Liver (tissue), 9 donors: ENCODE data around the gene RBM20. TPM values are rescaled to one million over a fixed set of nuclear protein-coding genes. Genes with fewer than 3 reads are reported as not detected.

Experiments
- DNase-seq: peaks from one replicate; pipeline ENCODE4 v3.0.0-alpha.2; 2017; ENCODE audit warnings: low spot score
- H3K27ac ChIP-seq, 2 donors: one replicate each; pipeline ENCODE4 v1.7.0; 2013; ENCODE audit warnings: inconsistent platforms in 2 of 2, low read length in 2 of 2, control low read depth in 1 of 2, low read depth in 1 of 2, mild to moderate bottlenecking in 1 of 2
- H3K27me3 ChIP-seq, 4 donors: one replicate each; pipeline versions ENCODE4 v1.6.1 to v1.7.0; 2013; ENCODE audit warnings: low read length in 3 of 4, inconsistent platforms in 1 of 4, mild to moderate bottlenecking in 1 of 4, moderate library complexity in 1 of 4; ENCODE audit not compliant: control insufficient read depth in 4 of 4, insufficient read depth in 4 of 4
- H3K36me3 ChIP-seq, 4 donors: one replicate each; pipeline versions ENCODE4 v1.6.1 to v1.7.0; 2013; ENCODE audit warnings: low read length in 3 of 4, mild to moderate bottlenecking in 3 of 4, low read depth in 1 of 4, moderate library complexity in 1 of 4; ENCODE audit not compliant: control insufficient read depth in 4 of 4, insufficient read depth in 3 of 4
- H3K4me1 ChIP-seq, 4 donors: one replicate each; pipeline versions ENCODE4 v1.6.1 to v1.7.0; 2013; ENCODE audit warnings: low read length in 3 of 4, mild to moderate bottlenecking in 3 of 4, moderate library complexity in 1 of 4; ENCODE audit not compliant: control insufficient read depth in 4 of 4, insufficient read depth in 4 of 4
- H3K4me3 ChIP-seq, 3 donors: one replicate each; pipeline versions ENCODE4 v1.6.1 to v1.7.0; 2013; ENCODE audit warnings: low read length in 3 of 3, control low read depth in 1 of 3, low read depth in 1 of 3, mild to moderate bottlenecking in 1 of 3
- H3K9ac ChIP-seq, 2 donors: one replicate each; pipeline ENCODE4 v1.7.0; 2013; ENCODE audit warnings: low read length in 2 of 2, mild to moderate bottlenecking in 2 of 2, moderate library complexity in 2 of 2, control low read depth in 1 of 2, low read depth in 1 of 2
- H3K9me3 ChIP-seq, 4 donors: one replicate each; pipeline versions ENCODE4 v1.6.1 to v1.7.0; 2013; ENCODE audit warnings: low read length in 3 of 4; ENCODE audit not compliant: control insufficient read depth in 4 of 4
- ATF3 ChIP-seq: IDR thresholded peaks from 2 replicates; pipeline ENCODE4 v1.6.1; 2016; ENCODE audit warnings: antibody characterized with exemption
- CTCF ChIP-seq: fragments of 150-350 bp; IDR thresholded peaks from 2 replicates; pipeline ENCODE4 v1.5.1; 2017; ENCODE audit warnings: improper control_type of control experiment, low read depth, low read length; ENCODE audit not compliant: missing input control
- EGR1 ChIP-seq, 2 donors: IDR thresholded peaks; 2 replicates each; pipeline ENCODE4 v1.6.1; 2016 to 2018; ENCODE audit warnings: antibody characterized with exemption in 2 of 2, low read depth in 2 of 2
- FOXA1 ChIP-seq: IDR thresholded peaks from 2 replicates; pipeline ENCODE4 v1.6.1; 2016; ENCODE audit warnings: antibody characterized with exemption
- FOXA2 ChIP-seq: IDR thresholded peaks from 2 replicates; pipeline ENCODE4 v1.6.1; 2016; ENCODE audit warnings: antibody characterized with exemption
- GABPA ChIP-seq, 2 donors: IDR thresholded peaks in 1 of 2; conservative IDR thresholded peaks in 1 of 2; 2 replicates each; pipeline ENCODE4 v1.6.1; 2016; ENCODE audit warnings: antibody characterized with exemption in 2 of 2, mild to moderate bottlenecking in 1 of 2, moderate library complexity in 1 of 2
- HNF4A ChIP-seq, 2 donors: conservative IDR thresholded peaks; 2 replicates each; pipeline ENCODE4 v1.6.1; 2016; ENCODE audit warnings: antibody characterized with exemption in 2 of 2, mild to moderate bottlenecking in 2 of 2
- HNF4G ChIP-seq: IDR thresholded peaks from 2 replicates; pipeline ENCODE4 v1.6.1; 2016; ENCODE audit warnings: antibody characterized with exemption
- MAX ChIP-seq: IDR thresholded peaks from 2 replicates; pipeline ENCODE4 v1.6.1; 2016; ENCODE audit warnings: antibody characterized with exemption
- NR2F2 ChIP-seq: IDR thresholded peaks from 2 replicates; pipeline ENCODE4 v1.6.1; 2016; ENCODE audit warnings: antibody characterized with exemption
- RAD21 ChIP-seq, 2 donors: IDR thresholded peaks; 2 replicates each; pipeline ENCODE4 v1.6.1; 2016; ENCODE audit warnings: antibody characterized with exemption in 2 of 2, mild to moderate bottlenecking in 2 of 2
- REST ChIP-seq: IDR thresholded peaks from 2 replicates; pipeline ENCODE4 v1.6.1; 2016; ENCODE audit warnings: antibody characterized with exemption, mild to moderate bottlenecking
- RXRA ChIP-seq, 2 donors: IDR thresholded peaks; 2 replicates each; pipeline ENCODE4 v1.6.1; 2017 to 2018; ENCODE audit warnings: antibody characterized with exemption in 2 of 2, mild to moderate bottlenecking in 1 of 2
- SP1 ChIP-seq: IDR thresholded peaks from 2 replicates; pipeline ENCODE4 v1.6.1; 2018; ENCODE audit warnings: antibody characterized with exemption, mild to moderate bottlenecking
- YY1 ChIP-seq: IDR thresholded peaks from 2 replicates; pipeline ENCODE4 v1.6.1; 2016; ENCODE audit warnings: antibody characterized with exemption, mild to moderate bottlenecking
- ZBTB33 ChIP-seq: IDR thresholded peaks from 2 replicates; pipeline ENCODE4 v1.6.1; 2016; ENCODE audit warnings: antibody characterized with exemption
- WGBS: extraction: QIAGEN DNeasy Blood & Tissue Kit; methylation state at CpG from one replicate; pipeline ENCODE4 v1.1.7; 2013; 5-methylcytosine and 5-hydroxymethylcytosine counted together
- polyA plus RNA-seq, 2 donors: library from polyadenylated mRNA; stranded (reverse) in 1 of 2; unstranded in 1 of 2; fragments of 200-250 nt in 1 of 2; fragments of >200 nt in 1 of 2; fragmentation: Nextera tagmentation in 1 of 2; extraction: Ambion mirVana in 1 of 2; gene quantifications; one replicate each; pipeline versions ENCODE4 v1.2.1 to v1.2.3, GENCODE V29; 2013 to 2015
- total RNA-seq, 2 donors: library from RNA; depleted of rRNA; stranded (reverse); fragments of >200 nt; gene quantifications; one replicate each; pipeline ENCODE4 v1.2.3, GENCODE V29; 2014
- donor health status: healthy.
- donor health status: healthy.
- donor health status: healthy.
- donor health status: healthy.
- donor health status: healthy.

The RBM20 gene
- total and polyA plus RNA-seq, 4 donors = 0.03 to 0.08 (median 0.05) TPM; not detected in 1

- TF ChIP-seq EGR1 (IDR thresholded peaks at IDR 0.05; ENCODE audit: low read depth in 2 of 2) (no peak), CTCF (no peak), FOXA1 (no peak)
Observed at GRCh38 chr10:110753462-110753861, 109.3 kb downstream of the RBM20 start (continued).

GRCh38 chr10:110754375-110755105 is 110.4 kb downstream of the RBM20 start:
- Histone ChIP-seq H3K4me3 (no peak overlapping the region), H3K9me3 (no peaks in the 10 kb centered on the region), H3K36me3 (no peaks in the 10 kb centered on the region), H3K27me3 (no peaks in the 10 kb centered on the region), H3K9ac (no peak overlapping the region), H3K27ac (peak overlapping the region in 1 of 2 donors; percentile 46), H3K4me1 (peaks cover 0 to 27% (median 9%) of the 10 kb centered on the region in 4 donors)
- no peak for DNase-seq
- TF ChIP-seq MAX (no peak), HNF4G (peak; percentile 0)
- WGBS = 44% methylated on average over 3 of the region's 3 CpGs

- Histone ChIP-seq H3K27ac (no peak overlapping the region), H3K27me3 (no peaks in the 10 kb centered on the region), H3K9me3 (no peaks in the 10 kb centered on the region), H3K4me3 (no peak overlapping the region), H3K9ac (no peak overlapping the region), H3K36me3 (no peaks in the 10 kb centered on the region), H3K4me1 (peaks cover 0 to 27% (median 9%) of the 10 kb centered on the region in 4 donors)
- WGBS = 74% methylated on average over 6 of the region's 6 CpGs
- DNase-seq = no peak
- no peak for TF ChIP-seq FOXA2
- no peak for TF ChIP-seq HNF4G
- no peak for TF ChIP-seq ATF3
- TF ChIP-seq ZBTB33 = no peak
- TF ChIP-seq GABPA (IDR thresholded peaks at IDR 0.05 in 1 of 2, conservative IDR thresholded peaks at IDR 0.05 in 1 of 2) = no peak
- TF ChIP-seq RXRA (IDR thresholded peaks at IDR 0.05) = no peak
- TF ChIP-seq FOXA1 = no peak
- TF ChIP-seq HNF4A (conservative IDR thresholded peaks at IDR 0.05) = no peak
- no peak for TF ChIP-seq NR2F2
- TF ChIP-seq RAD21 (IDR thresholded peaks at IDR 0.05) = no peak
- TF ChIP-seq MAX = no peak
- no peak for TF ChIP-seq SP1
- no peak for TF ChIP-seq CTCF
- TF ChIP-seq REST = no peak
- no peak for TF ChIP-seq YY1
Observed at GRCh38 chr10:110755781-110756180, 111.6 kb downstream of the RBM20 start.
